Activated naive CD4-positive, alpha-beta T cell (primary cell): Measurements from ENCODE around the gene DAGLA.

Source experiments
- DNase-seq, 4 experiments: peaks; one replicate each; lab custom pipeline; 2025; lab: John Stamatoyannopoulos, UW

The DAGLA gene

GRCh38 chr11:61710019-61710418, 29.8 kb downstream of the DAGLA start:
- no peak for DNase-seq

GRCh38 chr11:61711037-61711436, 30.8 kb downstream of the DAGLA start:
- DNase-seq = no peak

GRCh38 chr11:61711498-61711897, 31.3 kb downstream of the DAGLA start:
- no peak for DNase-seq

- no peak for DNase-seq
These were observed 32.1 kb downstream of the DAGLA start for GRCh38 chr11:61712314-61712713.

GRCh38 chr11:61712846-61713245, 32.7 kb downstream of the DAGLA start:
- no peak for DNase-seq

GRCh38 chr11:61713464-61713863, 33.3 kb downstream of the DAGLA start:
- DNase-seq = no peak

- no peak for DNase-seq
These were observed 33.7 kb downstream of the DAGLA start for GRCh38 chr11:61713906-61714305.

GRCh38 chr11:61714316-61714715, 34.1 kb downstream of the DAGLA start:
- no peak for DNase-seq

GRCh38 chr11:61714916-61715315, 34.7 kb downstream of the DAGLA start:
- DNase-seq = no peak

- DNase-seq = no peak
These were observed 35.7 kb downstream of the DAGLA start for GRCh38 chr11:61715867-61716266.

GRCh38 chr11:61716478-61717285, 36.5 kb downstream of the DAGLA start:
- no peak for DNase-seq

- DNase-seq = no peak
These were observed 37.3 kb downstream of the DAGLA start for GRCh38 chr11:61717286-61718033.

- no peak for DNase-seq
These were observed 37.9 kb downstream of the DAGLA start for GRCh38 chr11:61718046-61718531.

- no peak for DNase-seq
These were observed 38.6 kb downstream of the DAGLA start for GRCh38 chr11:61718621-61719302.

- no peak for DNase-seq
These were observed 39.8 kb downstream of the DAGLA start for GRCh38 chr11:61719978-61720377.

GRCh38 chr11:61720597-61720996, 40.4 kb downstream of the DAGLA start:
- DNase-seq = no peak

- DNase-seq = no peak
These were observed 44.2 kb downstream of the DAGLA start for GRCh38 chr11:61724437-61724836.

- no peak for DNase-seq
These were observed 45.6 kb downstream of the DAGLA start for GRCh38 chr11:61725781-61726231.

- no peak for DNase-seq
These were observed 46.6 kb downstream of the DAGLA start for GRCh38 chr11:61726775-61727174.

- DNase-seq = no peak
These were observed 47.2 kb downstream of the DAGLA start for GRCh38 chr11:61727401-61727811.

GRCh38 chr11:61728066-61728939, 48.1 kb downstream of the DAGLA start:
- DNase-seq = no peak

GRCh38 chr11:61728940-61729219, 48.7 kb downstream of the DAGLA start:
- no peak for DNase-seq
